GM23338 (cell line): ENCODE results near the gene PTBP2. TPM values are rescaled to one million over a fixed set of nuclear protein-coding genes. Genes with fewer than 3 reads are reported as not detected.

Experiments used
- ATAC-seq: fragments of 200-7000 bp; cut with Tn5 transposase; 3 replicates; pipeline ENCODE4 v1.9.1; 2020
- DNase-seq: peaks from one replicate; pipeline ENCODE4 v3.0.0-alpha.2; 2015; ENCODE audit warnings: low spot score
- H2AFZ ChIP-seq: fragments of 200-600 bp; sonication (generic); 2 replicates; pipeline ENCODE4 v1.8.0; 2016; ENCODE audit warnings: antibody characterized with exemption, mild to moderate bottlenecking, moderate library complexity
- H3F3A ChIP-seq: fragments of 200-600 bp; sonication (generic); replicated peaks from 2 replicates; pipeline ENCODE4 v1.8.0; 2017; ENCODE audit warnings: antibody characterized with exemption, mixed run types, low read depth
- H3K27ac ChIP-seq: fragments of 200-600 bp; sonication (generic); 2 replicates; pipeline ENCODE4 v1.6.1; 2016; ENCODE audit warnings: low read depth
- H3K27me3 ChIP-seq: fragments of 200-600 bp; sonication (generic); 2 replicates; pipeline ENCODE4 v1.8.0; 2016; ENCODE audit warnings: mild to moderate bottlenecking, mixed run types, moderate library complexity; ENCODE audit not compliant: insufficient read depth
- H3K36me3 ChIP-seq: fragments of 200-600 bp; sonication (generic); 2 replicates; pipeline ENCODE4 v1.8.0; 2016; ENCODE audit warnings: mild to moderate bottlenecking; ENCODE audit not compliant: insufficient read depth
- H3K4me1 ChIP-seq: fragments of 200-600 bp; sonication (generic); 2 replicates; pipeline ENCODE4 v1.8.0; 2016; ENCODE audit warnings: mild to moderate bottlenecking, moderate library complexity; ENCODE audit not compliant: insufficient read depth
- H3K4me2 ChIP-seq: fragments of 200-600 bp; sonication (generic); 2 replicates; pipeline ENCODE4 v1.7.1; 2017; ENCODE audit warnings: mixed run types
- H3K4me3 ChIP-seq: fragments of 200-600 bp; sonication (generic); 2 replicates; pipeline ENCODE4 v1.6.1; 2016; ENCODE audit warnings: mixed run types
- H3K79me2 ChIP-seq: fragments of 200-600 bp; sonication (generic); replicated peaks from 2 replicates; pipeline ENCODE4 v1.8.0; 2017; ENCODE audit warnings: mild to moderate bottlenecking; ENCODE audit not compliant: insufficient read depth
- H3K9me2 ChIP-seq: fragments of 200-600 bp; sonication (generic); 2 replicates; pipeline ENCODE4 v1.8.0; 2017; ENCODE audit not compliant: insufficient read depth
- H4K20me1 ChIP-seq: fragments of 200-600 bp; sonication (generic); replicated peaks from 2 replicates; pipeline ENCODE4 v1.8.0; 2017; ENCODE audit warnings: mild to moderate bottlenecking; ENCODE audit not compliant: insufficient read depth
- H3K27ac Mint-ChIP-seq: 2 replicates; pipeline ENCODE4 v1.8.0; 2020; ENCODE audit warnings: inconsistent platforms, mild to moderate bottlenecking, moderate library complexity, mixed read lengths
- H3K27me3 Mint-ChIP-seq: 3 replicates; pipeline ENCODE4 v1.8.0; 2022; ENCODE audit warnings: low read depth, mild to moderate bottlenecking, moderate library complexity, mixed read lengths, inconsistent platforms; ENCODE audit not compliant: insufficient read depth, poor library complexity
- H3K36me3 Mint-ChIP-seq: 3 replicates; pipeline ENCODE4 v1.8.0; 2021; ENCODE audit warnings: low read depth, mild to moderate bottlenecking, inconsistent platforms, moderate library complexity, mixed read lengths
- H3K4me1 Mint-ChIP-seq: 3 replicates; pipeline ENCODE4 v1.8.0; 2020; ENCODE audit warnings: mild to moderate bottlenecking, inconsistent platforms, mixed read lengths
- H3K4me3 Mint-ChIP-seq: 3 replicates; pipeline ENCODE4 v1.8.0; 2021; ENCODE audit warnings: moderate library complexity, mild to moderate bottlenecking, inconsistent platforms, mixed read lengths
- H3K9me3 Mint-ChIP-seq: 3 replicates; pipeline ENCODE4 v1.8.0; 2020; ENCODE audit warnings: moderate library complexity, mild to moderate bottlenecking, inconsistent platforms, mixed read lengths
- EZH2 ChIP-seq: fragments of 200-600 bp; sonication (generic); IDR thresholded peaks from one replicate; pipeline ENCODE4 v1.8.0; 2017; ENCODE audit warnings: antibody characterized with exemption, mild to moderate bottlenecking, low read depth; ENCODE audit not compliant: unreplicated experiment
- EZH2phosphoT487 ChIP-seq: fragments of 200-600 bp; sonication (generic); IDR thresholded peaks from one replicate; pipeline ENCODE4 v1.8.1; 2018; ENCODE audit warnings: antibody characterized with exemption; ENCODE audit not compliant: unreplicated experiment
- JUNB ChIP-seq: IDR thresholded peaks from one replicate; pipeline ENCODE4 v1.6.1; 2016; ENCODE audit warnings: antibody characterized with exemption; ENCODE audit not compliant: unreplicated experiment
- NANOG ChIP-seq: IDR thresholded peaks from 2 replicates; pipeline ENCODE4 v1.6.1; 2016; ENCODE audit warnings: antibody characterized with exemption, borderline replicate concordance
- STAT1 ChIP-seq: IDR thresholded peaks from one replicate; pipeline ENCODE4 v1.6.1; 2016; ENCODE audit warnings: antibody characterized with exemption; ENCODE audit not compliant: unreplicated experiment
- ZNF114 ChIP-seq: fragments of 250-450 bp; sonication (Bioruptor Pico); IDR thresholded peaks from 2 replicates; pipeline ENCODE4 v1.5.0; 2020; ENCODE audit warnings: mild to moderate bottlenecking, moderate library complexity
- ZNF331 ChIP-seq: fragments of 250-450 bp; sonication (Bioruptor Pico); IDR thresholded peaks from 2 replicates; pipeline ENCODE4 v1.5.0; 2020; ENCODE audit warnings: low read depth, mild to moderate bottlenecking, moderate library complexity
- polyA plus RNA-seq: library from polyadenylated mRNA; unstranded; fragments of >200 nt; fragmentation: Nextera tagmentation; extraction: Ambion mirVana; gene quantifications from 2 replicates; pipeline ENCODE4 v1.2.1, GENCODE V29; 2016
- total RNA-seq: library from RNA; depleted of rRNA; stranded (reverse); fragments of >200 nt; shearing (Covaris generic); gene quantifications from 2 replicates; pipeline ENCODE4 v1.2.3, GENCODE V29; 2014
- TF ChIP-seq, protein P1 (sequence below): fragments of 250-450 bp; sonication (Bioruptor Pico); IDR thresholded peaks from 2 replicates; pipeline ENCODE4 v1.5.0; 2020; ENCODE audit warnings: mild to moderate bottlenecking, moderate library complexity
- TF ChIP-seq, protein P2 (sequence below), 2 experiments: fragments of 200-600 bp in 1 of 2; sonication (generic) in 1 of 2; conservative IDR thresholded peaks; 2 replicates each; pipeline versions ENCODE4 v1.5.1 to v1.6.1; 2016 to 2017; ENCODE audit warnings: antibody characterized with exemption in 2 of 2, low read depth in 2 of 2, mild to moderate bottlenecking in 2 of 2, moderate library complexity in 1 of 2
- TF ChIP-seq, protein P3 (sequence below): IDR thresholded peaks from one replicate; pipeline ENCODE4 v1.6.1; 2018; ENCODE audit warnings: antibody characterized with exemption; ENCODE audit not compliant: unreplicated experiment

Gene PTBP2
- total and polyA plus RNA-seq, 2 experiments from 2014 or later, result 50.2 to 108 TPM

DNA sequence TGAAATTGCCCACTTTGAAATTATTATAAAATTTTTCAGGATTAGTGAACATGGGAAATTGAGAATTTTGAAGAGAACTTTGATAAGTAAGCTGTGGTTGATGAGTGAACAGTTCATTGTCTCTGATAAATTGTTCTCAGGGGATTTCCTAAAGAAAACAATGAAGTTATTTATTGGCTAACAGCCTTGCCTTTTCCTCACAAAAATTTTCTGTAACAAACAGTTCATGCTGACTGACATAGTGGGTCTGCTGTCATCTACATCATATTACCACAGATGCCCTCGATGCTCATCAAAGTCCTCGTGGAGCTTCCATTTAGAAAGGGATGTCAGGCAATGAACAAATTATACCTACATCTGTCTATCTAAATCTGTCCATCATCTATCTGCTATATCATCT is 113.4 kb downstream of the PTBP2 start (continued):
- TF ChIP-seq, protein P1, sequence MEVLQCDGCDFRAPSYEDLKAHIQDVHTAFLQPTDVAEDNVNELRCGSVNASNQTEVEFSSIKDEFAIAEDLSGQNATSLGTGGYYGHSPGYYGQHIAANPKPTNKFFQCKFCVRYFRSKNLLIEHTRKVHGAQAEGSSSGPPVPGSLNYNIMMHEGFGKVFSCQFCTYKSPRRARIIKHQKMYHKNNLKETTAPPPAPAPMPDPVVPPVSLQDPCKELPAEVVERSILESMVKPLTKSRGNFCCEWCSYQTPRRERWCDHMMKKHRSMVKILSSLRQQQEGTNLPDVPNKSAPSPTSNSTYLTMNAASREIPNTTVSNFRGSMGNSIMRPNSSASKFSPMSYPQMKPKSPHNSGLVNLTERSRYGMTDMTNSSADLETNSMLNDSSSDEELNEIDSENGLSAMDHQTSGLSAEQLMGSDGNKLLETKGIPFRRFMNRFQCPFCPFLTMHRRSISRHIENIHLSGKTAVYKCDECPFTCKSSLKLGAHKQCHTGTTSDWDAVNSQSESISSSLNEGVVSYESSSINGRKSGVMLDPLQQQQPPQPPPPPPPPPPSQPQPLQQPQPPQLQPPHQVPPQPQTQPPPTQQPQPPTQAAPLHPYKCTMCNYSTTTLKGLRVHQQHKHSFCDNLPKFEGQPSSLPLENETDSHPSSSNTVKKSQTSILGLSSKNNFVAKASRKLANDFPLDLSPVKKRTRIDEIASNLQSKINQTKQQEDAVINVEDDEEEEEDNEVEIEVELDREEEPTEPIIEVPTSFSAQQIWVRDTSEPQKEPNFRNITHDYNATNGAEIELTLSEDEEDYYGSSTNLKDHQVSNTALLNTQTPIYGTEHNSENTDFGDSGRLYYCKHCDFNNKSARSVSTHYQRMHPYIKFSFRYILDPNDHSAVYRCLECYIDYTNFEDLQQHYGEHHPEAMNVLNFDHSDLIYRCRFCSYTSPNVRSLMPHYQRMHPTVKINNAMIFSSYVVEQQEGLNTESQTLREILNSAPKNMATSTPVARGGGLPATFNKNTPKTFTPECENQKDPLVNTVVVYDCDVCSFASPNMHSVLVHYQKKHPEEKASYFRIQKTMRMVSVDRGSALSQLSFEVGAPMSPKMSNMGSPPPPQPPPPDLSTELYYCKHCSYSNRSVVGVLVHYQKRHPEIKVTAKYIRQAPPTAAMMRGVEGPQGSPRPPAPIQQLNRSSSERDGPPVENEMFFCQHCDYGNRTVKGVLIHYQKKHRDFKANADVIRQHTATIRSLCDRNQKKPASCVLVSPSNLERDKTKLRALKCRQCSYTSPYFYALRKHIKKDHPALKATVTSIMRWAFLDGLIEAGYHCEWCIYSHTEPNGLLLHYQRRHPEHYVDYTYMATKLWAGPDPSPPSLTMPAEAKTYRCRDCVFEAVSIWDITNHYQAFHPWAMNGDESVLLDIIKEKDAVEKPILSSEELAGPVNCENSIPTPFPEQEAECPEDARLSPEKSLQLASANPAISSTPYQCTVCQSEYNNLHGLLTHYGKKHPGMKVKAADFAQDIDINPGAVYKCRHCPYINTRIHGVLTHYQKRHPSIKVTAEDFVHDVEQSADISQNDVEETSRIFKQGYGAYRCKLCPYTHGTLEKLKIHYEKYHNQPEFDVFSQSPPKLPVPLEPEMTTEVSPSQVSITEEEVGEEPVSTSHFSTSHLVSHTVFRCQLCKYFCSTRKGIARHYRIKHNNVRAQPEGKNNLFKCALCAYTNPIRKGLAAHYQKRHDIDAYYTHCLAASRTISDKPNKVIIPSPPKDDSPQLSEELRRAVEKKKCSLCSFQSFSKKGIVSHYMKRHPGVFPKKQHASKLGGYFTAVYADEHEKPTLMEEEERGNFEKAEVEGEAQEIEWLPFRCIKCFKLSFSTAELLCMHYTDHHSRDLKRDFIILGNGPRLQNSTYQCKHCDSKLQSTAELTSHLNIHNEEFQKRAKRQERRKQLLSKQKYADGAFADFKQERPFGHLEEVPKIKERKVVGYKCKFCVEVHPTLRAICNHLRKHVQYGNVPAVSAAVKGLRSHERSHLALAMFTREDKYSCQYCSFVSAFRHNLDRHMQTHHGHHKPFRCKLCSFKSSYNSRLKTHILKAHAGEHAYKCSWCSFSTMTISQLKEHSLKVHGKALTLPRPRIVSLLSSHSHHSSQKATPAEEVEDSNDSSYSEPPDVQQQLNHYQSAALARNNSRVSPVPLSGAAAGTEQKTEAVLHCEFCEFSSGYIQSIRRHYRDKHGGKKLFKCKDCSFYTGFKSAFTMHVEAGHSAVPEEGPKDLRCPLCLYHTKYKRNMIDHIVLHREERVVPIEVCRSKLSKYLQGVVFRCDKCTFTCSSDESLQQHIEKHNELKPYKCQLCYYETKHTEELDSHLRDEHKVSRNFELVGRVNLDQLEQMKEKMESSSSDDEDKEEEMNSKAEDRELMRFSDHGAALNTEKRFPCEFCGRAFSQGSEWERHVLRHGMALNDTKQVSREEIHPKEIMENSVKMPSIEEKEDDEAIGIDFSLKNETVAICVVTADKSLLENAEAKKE (CRISPR knock-in tag), result no peak
- TF ChIP-seq ZNF331 (CRISPR knock-in tag), result no peak

DNA sequence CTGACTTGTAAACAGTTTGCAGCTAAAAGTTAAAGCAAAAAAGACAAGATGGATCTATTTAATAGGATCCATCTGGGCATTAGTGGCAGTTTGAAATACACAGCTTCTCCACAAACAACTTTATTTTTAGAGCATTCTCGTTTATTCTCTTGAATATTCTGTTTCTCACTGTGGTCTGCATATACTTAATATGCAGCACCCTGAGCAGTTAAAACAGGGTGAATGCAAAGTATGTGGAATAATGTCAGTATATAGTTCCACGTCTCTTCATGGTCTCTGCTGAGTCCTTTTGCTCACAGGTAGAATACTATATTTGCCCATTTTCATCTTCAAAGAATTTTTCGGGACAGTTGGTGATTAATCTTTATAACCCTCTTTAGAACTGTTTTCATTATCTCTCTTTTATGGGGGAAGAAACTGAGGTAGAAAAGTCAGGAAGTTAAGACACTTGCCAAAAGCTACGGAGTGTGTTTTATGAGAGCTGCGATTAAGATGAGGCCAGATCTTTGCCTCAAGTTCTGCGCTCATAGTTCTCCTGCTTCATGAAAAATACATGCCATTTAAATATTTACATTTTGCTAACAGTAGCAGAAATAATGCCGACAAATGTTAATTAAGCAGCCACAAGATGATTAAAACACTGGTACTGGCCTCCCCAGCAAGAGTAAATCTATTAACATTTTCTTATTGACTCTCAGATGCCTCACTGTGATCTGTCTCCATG is 115.6 kb downstream of the PTBP2 start:
- Histone ChIP-seq H2AFZ (0 out of 2 replicates have a peak overlapping the region, but pooled peaks have one; percentile 18), H3F3A (no peaks in the 10 kb centered on the region), H3K4me1 (peaks cover 3% of the 10 kb centered on the region; the same call in 1 of the 2 replicates), H3K27me3 (no peaks in the 10 kb centered on the region), H3K4me3 (no peak overlapping the region), H4K20me1 (no peaks in the 10 kb centered on the region), H3K79me2 (no peaks in the 10 kb centered on the region), H3K27ac (no peak overlapping the region), H3K9me2 (peaks cover 4% of the 10 kb centered on the region; the same call in 1 of the 2 replicates), H3K4me2 (no peak overlapping the region), H3K36me3 (no peaks in the 10 kb centered on the region)
- Mint-ChIP-seq H3K27ac (no peak overlapping the region), H3K36me3 (no peaks in the 10 kb centered on the region), H3K4me3 (no peak overlapping the region), H3K4me1 (peaks cover 17% of the 10 kb centered on the region), H3K27me3 (peaks cover 2% of the 10 kb centered on the region), H3K9me3 (no peaks in the 10 kb centered on the region)
- ATAC-seq (no peak), DNase-seq (no peak)
- TF ChIP-seq, protein P2, sequence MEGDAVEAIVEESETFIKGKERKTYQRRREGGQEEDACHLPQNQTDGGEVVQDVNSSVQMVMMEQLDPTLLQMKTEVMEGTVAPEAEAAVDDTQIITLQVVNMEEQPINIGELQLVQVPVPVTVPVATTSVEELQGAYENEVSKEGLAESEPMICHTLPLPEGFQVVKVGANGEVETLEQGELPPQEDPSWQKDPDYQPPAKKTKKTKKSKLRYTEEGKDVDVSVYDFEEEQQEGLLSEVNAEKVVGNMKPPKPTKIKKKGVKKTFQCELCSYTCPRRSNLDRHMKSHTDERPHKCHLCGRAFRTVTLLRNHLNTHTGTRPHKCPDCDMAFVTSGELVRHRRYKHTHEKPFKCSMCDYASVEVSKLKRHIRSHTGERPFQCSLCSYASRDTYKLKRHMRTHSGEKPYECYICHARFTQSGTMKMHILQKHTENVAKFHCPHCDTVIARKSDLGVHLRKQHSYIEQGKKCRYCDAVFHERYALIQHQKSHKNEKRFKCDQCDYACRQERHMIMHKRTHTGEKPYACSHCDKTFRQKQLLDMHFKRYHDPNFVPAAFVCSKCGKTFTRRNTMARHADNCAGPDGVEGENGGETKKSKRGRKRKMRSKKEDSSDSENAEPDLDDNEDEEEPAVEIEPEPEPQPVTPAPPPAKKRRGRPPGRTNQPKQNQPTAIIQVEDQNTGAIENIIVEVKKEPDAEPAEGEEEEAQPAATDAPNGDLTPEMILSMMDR (conservative IDR thresholded peaks at IDR 0.05; ENCODE audit: low read depth in 2 of 2), result no peak
- TF ChIP-seq NANOG, result no peak
- TF ChIP-seq ZNF114 (CRISPR knock-in tag), result no peak
- TF ChIP-seq, protein P3, sequence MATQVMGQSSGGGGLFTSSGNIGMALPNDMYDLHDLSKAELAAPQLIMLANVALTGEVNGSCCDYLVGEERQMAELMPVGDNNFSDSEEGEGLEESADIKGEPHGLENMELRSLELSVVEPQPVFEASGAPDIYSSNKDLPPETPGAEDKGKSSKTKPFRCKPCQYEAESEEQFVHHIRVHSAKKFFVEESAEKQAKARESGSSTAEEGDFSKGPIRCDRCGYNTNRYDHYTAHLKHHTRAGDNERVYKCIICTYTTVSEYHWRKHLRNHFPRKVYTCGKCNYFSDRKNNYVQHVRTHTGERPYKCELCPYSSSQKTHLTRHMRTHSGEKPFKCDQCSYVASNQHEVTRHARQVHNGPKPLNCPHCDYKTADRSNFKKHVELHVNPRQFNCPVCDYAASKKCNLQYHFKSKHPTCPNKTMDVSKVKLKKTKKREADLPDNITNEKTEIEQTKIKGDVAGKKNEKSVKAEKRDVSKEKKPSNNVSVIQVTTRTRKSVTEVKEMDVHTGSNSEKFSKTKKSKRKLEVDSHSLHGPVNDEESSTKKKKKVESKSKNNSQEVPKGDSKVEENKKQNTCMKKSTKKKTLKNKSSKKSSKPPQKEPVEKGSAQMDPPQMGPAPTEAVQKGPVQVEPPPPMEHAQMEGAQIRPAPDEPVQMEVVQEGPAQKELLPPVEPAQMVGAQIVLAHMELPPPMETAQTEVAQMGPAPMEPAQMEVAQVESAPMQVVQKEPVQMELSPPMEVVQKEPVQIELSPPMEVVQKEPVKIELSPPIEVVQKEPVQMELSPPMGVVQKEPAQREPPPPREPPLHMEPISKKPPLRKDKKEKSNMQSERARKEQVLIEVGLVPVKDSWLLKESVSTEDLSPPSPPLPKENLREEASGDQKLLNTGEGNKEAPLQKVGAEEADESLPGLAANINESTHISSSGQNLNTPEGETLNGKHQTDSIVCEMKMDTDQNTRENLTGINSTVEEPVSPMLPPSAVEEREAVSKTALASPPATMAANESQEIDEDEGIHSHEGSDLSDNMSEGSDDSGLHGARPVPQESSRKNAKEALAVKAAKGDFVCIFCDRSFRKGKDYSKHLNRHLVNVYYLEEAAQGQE, result no peak
- no peak for TF ChIP-seq EZH2
- no peak for TF ChIP-seq JUNB
- no peak for TF ChIP-seq ZNF331 (CRISPR knock-in tag)
- no peak for TF ChIP-seq STAT1
- TF ChIP-seq EZH2phosphoT487, result no peak
